Activated CD4-positive, alpha-beta T cell treated with anti-CD3 and anti-CD28 coated beads, Interleukin-2, amount 10 ng/mL, durations not matched to agents 7 days and 5 days (primary cell): ENCODE results near the gene C21orf58. TPM values are rescaled to one million over a fixed set of nuclear protein-coding genes. Genes with fewer than 3 reads are reported as not detected.

ENCODE experiments used
- CTCF ChIA-PET: fragments of 350-600 bp; sonication (Branson Sonifier 250); formaldehyde crosslinking; loops from one replicate; lab custom pipeline; 2021; ENCODE audit warnings: antibody characterized with exemption; lab: Charles Lee
- POLR2A ChIA-PET: fragments of 350-600 bp; sonication (Branson Sonifier 250); formaldehyde crosslinking; loops from one replicate; lab custom pipeline; 2021; ENCODE audit warnings: antibody characterized with exemption; lab: Charles Lee
- DNase-seq: peaks from one replicate; pipeline ENCODE4 v3.0.0-alpha.2; 2020
- H3K27ac Mint-ChIP-seq: one replicate; pipeline ENCODE4 v1.8.0; 2021; ENCODE audit warnings: mild to moderate bottlenecking, moderate library complexity, mixed read lengths
- H3K27me3 Mint-ChIP-seq: one replicate; pipeline ENCODE4 v1.8.0; 2021; ENCODE audit warnings: mixed read lengths
- H3K36me3 Mint-ChIP-seq: one replicate; pipeline ENCODE4 v1.8.0; 2021; ENCODE audit warnings: low read depth, mixed read lengths
- H3K4me1 Mint-ChIP-seq: one replicate; pipeline ENCODE4 v1.8.0; 2021; ENCODE audit warnings: mixed read lengths
- H3K4me3 Mint-ChIP-seq: one replicate; pipeline ENCODE4 v1.8.0; 2021; ENCODE audit warnings: mild to moderate bottlenecking, moderate library complexity, mixed read lengths
- H3K9me3 Mint-ChIP-seq: one replicate; pipeline ENCODE4 v1.8.0; 2021; ENCODE audit warnings: mixed read lengths
- total RNA-seq, 2 experiments: library from RNA; stranded (reverse); gene quantifications; one replicate each; pipeline ENCODE4 v1.2.3, GENCODE V29; 2021

Gene C21orf58
- total RNA-seq, 2 experiments from 2014 or later: 67.5 to 68.3 TPM

GRCh38 chr21:46254208-46254975 lies 69.3 kb downstream of the C21orf58 start:
- Mint-ChIP-seq H3K27me3 (no peaks in the 10 kb centered on the region), H3K9me3 (peaks cover 7% of the 10 kb centered on the region), H3K27ac (peak overlapping the region; percentile 83), H3K4me3 (no peak overlapping the region), H3K36me3 (peaks cover 81% of the 10 kb centered on the region), H3K4me1 (peaks cover 40% of the 10 kb centered on the region)
- ChIA-PET CTCF (interaction anchor here (1.2 to 2.0 kb wide), 5 partner anchors 11 to 42 kb away, joined by 3 to 9 read pairs (median 3); no protein-coding TSS in a partner anchor), POLR2A (interaction anchor here (0.8 kb wide), 1 partner anchor 10 kb away, joined by 3 read pairs; no protein-coding TSS in a partner anchor)
- no peak for DNase-seq

DNA sequence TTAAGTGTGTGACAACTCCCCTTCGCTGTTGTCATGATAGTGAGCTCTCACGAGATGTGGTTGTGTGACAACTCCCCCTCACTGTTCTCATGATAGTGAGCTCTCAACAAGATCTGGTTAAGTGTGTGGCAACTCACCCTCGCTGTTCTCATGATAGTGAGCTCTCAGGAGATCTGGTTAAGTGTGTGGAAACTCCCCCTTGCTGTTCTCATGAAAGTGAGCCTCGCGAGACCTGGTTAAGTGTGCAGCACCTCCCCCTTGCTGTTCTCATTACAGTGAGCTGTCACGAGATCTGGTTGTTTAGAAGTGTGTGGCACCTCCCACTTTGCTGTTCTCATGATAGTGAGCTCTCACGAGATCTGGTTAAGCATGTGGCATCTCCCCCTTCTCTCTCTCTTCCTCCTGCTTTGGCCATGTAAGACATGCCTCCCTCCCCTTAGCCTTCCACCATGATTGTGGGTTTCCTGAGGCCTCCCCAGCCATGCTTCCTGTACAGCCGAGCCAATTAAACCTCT lies 70.0 kb downstream of the C21orf58 start:
- Mint-ChIP-seq H3K36me3 (peaks cover 85% of the 10 kb centered on the region), H3K4me3 (peak overlapping the region; percentile 4), H3K27ac (peak overlapping the region; percentile 83), H3K27me3 (no peaks in the 10 kb centered on the region), H3K4me1 (peaks cover 40% of the 10 kb centered on the region), H3K9me3 (peaks cover 7% of the 10 kb centered on the region)
- ChIA-PET CTCF (interaction anchor here (1.2 to 2.0 kb wide), 6 partner anchors 10 to 43 kb away, joined by 3 to 9 read pairs (median 4); no protein-coding TSS in a partner anchor), POLR2A (interaction anchor here (0.8 kb wide), 1 partner anchor 9 kb away, joined by 3 read pairs; no protein-coding TSS in a partner anchor)
- DNase-seq: peak; percentile 65

DNA sequence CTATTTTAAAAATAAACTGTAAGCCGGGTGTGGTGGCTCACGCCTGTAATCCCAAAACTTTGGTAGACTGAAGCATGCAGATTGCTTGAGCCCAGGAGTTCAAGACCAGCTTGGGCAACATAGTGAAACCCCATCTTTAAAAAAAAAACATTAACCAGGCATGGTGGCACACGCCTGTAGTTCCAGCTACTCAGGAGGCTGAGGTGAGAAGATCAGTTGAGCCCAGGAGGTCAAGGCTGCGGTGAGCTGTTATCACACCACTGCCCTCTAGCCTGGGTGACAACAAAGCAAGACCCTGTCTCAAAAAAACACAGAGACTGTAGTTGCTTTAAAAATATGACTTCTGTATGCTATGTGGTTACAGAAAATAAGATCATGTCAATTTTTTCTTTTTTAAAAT lies 70.8 kb downstream of the C21orf58 start:
- ChIA-PET POLR2A (no interaction called here), CTCF (interaction anchor here (0.6 to 2.0 kb wide), 5 partner anchors 9 to 684 kb away, joined by 3 to 9 read pairs (median 4); no protein-coding TSS in a partner anchor)
- peaks cover 40% of the 10 kb centered on the region for H3K4me1 Mint-ChIP-seq
- H3K4me3 Mint-ChIP-seq: no peak overlapping the region
- DNase-seq: no peak
- H3K9me3 Mint-ChIP-seq: peaks cover 7% of the 10 kb centered on the region
- H3K27ac Mint-ChIP-seq: peak overlapping the region; percentile 83
- H3K27me3 Mint-ChIP-seq: no peaks in the 10 kb centered on the region
- H3K36me3 Mint-ChIP-seq: peaks cover 80% of the 10 kb centered on the region

Other genes with a start within 250 kb of the C21orf58 start
- 1 to 10 TPM; 2.3 to 2.5 TPM for gene COL6A2, start 225.8 kb downstream of the C21orf58 start, total RNA-seq
- gene FTCD, start 168.3 kb downstream of the C21orf58 start, total RNA-seq: not detected
- 1 to 10 TPM; 6.1 to 6.3 TPM for gene SPATC1L, start 139.4 kb downstream of the C21orf58 start, total RNA-seq
- 10 to 100 TPM; 47.8 to 53.3 TPM for gene LSS, start 95.1 kb downstream of the C21orf58 start, total RNA-seq
- gene MCM3AP, start 38.3 kb downstream of the C21orf58 start, total RNA-seq: 100 to 1,000 TPM in 1 of 2 experiments, 10 to 100 TPM in 1; 94.5 to 118 TPM
- 10 to 100 TPM; 11.5 to 12.5 TPM for gene YBEY, start 37.5 kb downstream of the C21orf58 start, total RNA-seq
- 10 to 100 TPM; 84.0 to 89.8 TPM for gene PCNT, start 286 bp upstream of the C21orf58 start, total RNA-seq
- gene DIP2A, start 135.0 kb upstream of the C21orf58 start, total RNA-seq: 10 to 100 TPM; 57.6 to 62.1 TPM